ENCODE results near the gene RALB.

The RALB gene

GRCh38 chr2:120315367-120316033, 62.8 kb downstream of the RALB start:
- Histone ChIP-seq H3K9ac (ENCODE audit: low read depth, low read length) (no peak overlapping the region), H3K9me3 (ENCODE audit: insufficient read depth, low read length, severe bottlenecking) (no peaks in the 10 kb centered on the region), H3K36me3 (ENCODE audit: insufficient read depth, low read length) (no peaks in the 10 kb centered on the region), H3K27me3 (ENCODE audit: insufficient read depth, low read length, poor library complexity) (peaks cover 5% of the 10 kb centered on the region), H3K79me2 (ENCODE audit: insufficient read depth, low read length) (no peaks in the 10 kb centered on the region), H4K20me1 (ENCODE audit: insufficient read depth, low read length) (no peaks in the 10 kb centered on the region; the same call in 1 of the 2 replicates), H3K4me2 (ENCODE audit: insufficient read depth, low read length) (no peak overlapping the region), H3K4me3 (ENCODE audit: low read depth in 1 of 2, low read length in 2 of 2) (no peak overlapping the region), H3K4me1 (ENCODE audit: insufficient read depth, low read length) (peaks cover 10% of the 10 kb centered on the region), H3K27ac (ENCODE audit: low read length) (no peak overlapping the region), H2AFZ (ENCODE audit: low read depth, low read length) (no peak overlapping the region)
- no peak for DNase-seq
- no peak for ATAC-seq (ENCODE audit: insufficient read depth, low read depth)
- no peak for TF ChIP-seq EZH2 (IDR thresholded peaks at IDR 0.05; ENCODE audit: borderline replicate concordance, low read depth, low read length, severe bottlenecking)
- TF ChIP-seq, protein P1, sequence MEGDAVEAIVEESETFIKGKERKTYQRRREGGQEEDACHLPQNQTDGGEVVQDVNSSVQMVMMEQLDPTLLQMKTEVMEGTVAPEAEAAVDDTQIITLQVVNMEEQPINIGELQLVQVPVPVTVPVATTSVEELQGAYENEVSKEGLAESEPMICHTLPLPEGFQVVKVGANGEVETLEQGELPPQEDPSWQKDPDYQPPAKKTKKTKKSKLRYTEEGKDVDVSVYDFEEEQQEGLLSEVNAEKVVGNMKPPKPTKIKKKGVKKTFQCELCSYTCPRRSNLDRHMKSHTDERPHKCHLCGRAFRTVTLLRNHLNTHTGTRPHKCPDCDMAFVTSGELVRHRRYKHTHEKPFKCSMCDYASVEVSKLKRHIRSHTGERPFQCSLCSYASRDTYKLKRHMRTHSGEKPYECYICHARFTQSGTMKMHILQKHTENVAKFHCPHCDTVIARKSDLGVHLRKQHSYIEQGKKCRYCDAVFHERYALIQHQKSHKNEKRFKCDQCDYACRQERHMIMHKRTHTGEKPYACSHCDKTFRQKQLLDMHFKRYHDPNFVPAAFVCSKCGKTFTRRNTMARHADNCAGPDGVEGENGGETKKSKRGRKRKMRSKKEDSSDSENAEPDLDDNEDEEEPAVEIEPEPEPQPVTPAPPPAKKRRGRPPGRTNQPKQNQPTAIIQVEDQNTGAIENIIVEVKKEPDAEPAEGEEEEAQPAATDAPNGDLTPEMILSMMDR (IDR thresholded peaks at IDR 0.05; ENCODE audit: borderline replicate concordance, extremely low read depth, low read length, poor library complexity, severe bottlenecking): no peak

GRCh38 chr2:120316071-120316470, 63.4 kb downstream of the RALB start:
- Histone ChIP-seq H3K27me3 (ENCODE audit: insufficient read depth, low read length, poor library complexity) (peaks cover 5% of the 10 kb centered on the region), H3K4me1 (ENCODE audit: insufficient read depth, low read length) (peaks cover 10% of the 10 kb centered on the region), H3K79me2 (ENCODE audit: insufficient read depth, low read length) (no peaks in the 10 kb centered on the region), H3K27ac (ENCODE audit: low read length) (no peak overlapping the region), H3K36me3 (ENCODE audit: insufficient read depth, low read length) (no peaks in the 10 kb centered on the region), H3K4me3 (ENCODE audit: low read depth in 1 of 2, low read length in 2 of 2) (no peak overlapping the region), H2AFZ (ENCODE audit: low read depth, low read length) (no peak overlapping the region), H3K9ac (ENCODE audit: low read depth, low read length) (no peak overlapping the region), H3K9me3 (ENCODE audit: insufficient read depth, low read length, severe bottlenecking) (no peaks in the 10 kb centered on the region), H4K20me1 (ENCODE audit: insufficient read depth, low read length) (no peaks in the 10 kb centered on the region; the same call in 1 of the 2 replicates), H3K4me2 (ENCODE audit: insufficient read depth, low read length) (no peak overlapping the region)
- ATAC-seq (ENCODE audit: insufficient read depth, low read depth) (no peak), DNase-seq (no peak)
- TF ChIP-seq, protein P1 (IDR thresholded peaks at IDR 0.05; ENCODE audit: borderline replicate concordance, extremely low read depth, low read length, poor library complexity, severe bottlenecking): no peak
- TF ChIP-seq EZH2 (IDR thresholded peaks at IDR 0.05; ENCODE audit: borderline replicate concordance, low read depth, low read length, severe bottlenecking): no peak

GRCh38 chr2:120316528-120317179, 64.0 kb downstream of the RALB start:
- H3K79me2 ChIP-seq (ENCODE audit: insufficient read depth, low read length): no peaks in the 10 kb centered on the region
- no peaks in the 10 kb centered on the region; the same call in 1 of the 2 replicates for H4K20me1 ChIP-seq (ENCODE audit: insufficient read depth, low read length)
- no peak overlapping the region for H2AFZ ChIP-seq (ENCODE audit: low read depth, low read length)
- no peaks in the 10 kb centered on the region for H3K36me3 ChIP-seq (ENCODE audit: insufficient read depth, low read length)
- no peak for DNase-seq
- no peaks in the 10 kb centered on the region for H3K9me3 ChIP-seq (ENCODE audit: insufficient read depth, low read length, severe bottlenecking)
- no peak for ATAC-seq (ENCODE audit: insufficient read depth, low read depth)
- H3K9ac ChIP-seq (ENCODE audit: low read depth, low read length): no peak overlapping the region
- H3K27ac ChIP-seq (ENCODE audit: low read length): no peak overlapping the region
- no peak for TF ChIP-seq EZH2 (IDR thresholded peaks at IDR 0.05; ENCODE audit: borderline replicate concordance, low read depth, low read length, severe bottlenecking)
- TF ChIP-seq, protein P1 (IDR thresholded peaks at IDR 0.05; ENCODE audit: borderline replicate concordance, extremely low read depth, low read length, poor library complexity, severe bottlenecking): no peak
- H3K4me3 ChIP-seq (ENCODE audit: low read depth in 1 of 2, low read length in 2 of 2): no peak overlapping the region
- H3K4me2 ChIP-seq (ENCODE audit: insufficient read depth, low read length): no peak overlapping the region
- H3K4me1 ChIP-seq (ENCODE audit: insufficient read depth, low read length): peaks cover 10% of the 10 kb centered on the region
- H3K27me3 ChIP-seq (ENCODE audit: insufficient read depth, low read length, poor library complexity): peaks cover 5% of the 10 kb centered on the region
